NCI-H748 (cell line): Measurements from ENCODE around the gene TCFL5.
"Not testable (repeated sequence)": the region's sequence is repeated elsewhere in the genome, so short reads cannot be mapped to it uniquely, and the experiment has no call there.

Experiments used
- DNase-seq: peaks from one replicate; lab custom pipeline; 2025; ENCODE audit not compliant: unreplicated experiment; lab: John Stamatoyannopoulos, UW

Gene TCFL5

DNA sequence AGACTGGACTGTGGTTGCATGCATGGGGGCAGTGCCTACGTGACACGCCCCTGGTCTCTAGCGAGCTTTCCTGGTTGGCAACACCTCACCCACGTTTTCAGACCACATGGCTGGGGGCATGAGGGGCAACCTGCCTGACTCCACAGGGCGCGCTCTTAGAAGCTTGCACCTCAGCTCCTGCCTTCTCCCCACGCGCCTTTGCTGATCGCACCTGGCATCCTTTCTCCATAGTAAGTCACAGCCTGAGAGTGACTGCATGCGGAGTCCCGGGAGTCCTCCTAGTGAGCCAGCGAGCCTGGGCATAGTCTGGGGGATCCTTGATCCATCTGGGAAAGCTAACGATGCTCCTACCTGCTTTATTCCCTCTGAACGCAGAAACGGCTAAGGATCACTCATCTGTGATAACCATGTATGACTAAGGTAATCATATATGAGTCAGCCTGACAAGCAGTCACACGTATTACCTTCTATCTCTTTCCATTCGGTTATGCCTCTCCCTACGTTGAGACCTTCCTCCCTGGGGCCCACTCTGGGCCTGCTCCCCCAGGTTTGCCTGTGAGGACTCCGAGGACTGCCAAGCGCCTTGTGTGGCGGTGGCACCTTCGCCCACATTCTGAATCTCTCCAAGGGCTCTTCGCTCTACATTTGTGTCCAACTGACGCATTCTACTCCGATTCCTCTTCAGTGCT lies 4.5 kb downstream of the TCFL5 start:
- no peak for DNase-seq

DNA sequence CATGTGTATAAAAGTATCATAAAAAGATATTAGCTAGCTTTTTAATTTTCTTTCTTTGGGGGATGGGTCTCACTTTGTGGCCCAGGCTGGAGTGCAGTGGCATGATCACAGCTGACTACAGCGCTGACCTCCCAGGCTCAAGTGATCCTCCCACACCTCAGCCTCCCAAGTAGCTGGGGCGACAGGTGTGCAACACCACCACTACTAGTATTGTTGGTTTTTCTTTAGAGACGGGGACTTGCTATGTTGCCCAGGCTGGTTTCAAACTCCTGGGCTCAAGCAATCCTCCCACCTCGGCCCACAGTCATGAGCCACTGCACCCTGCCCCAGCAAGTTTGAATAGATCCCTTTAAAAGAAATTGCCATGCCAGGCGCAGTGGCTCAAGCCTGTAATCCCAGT lies 6.5 kb downstream of the TCFL5 start:
- DNase-seq = no peak

DNA sequence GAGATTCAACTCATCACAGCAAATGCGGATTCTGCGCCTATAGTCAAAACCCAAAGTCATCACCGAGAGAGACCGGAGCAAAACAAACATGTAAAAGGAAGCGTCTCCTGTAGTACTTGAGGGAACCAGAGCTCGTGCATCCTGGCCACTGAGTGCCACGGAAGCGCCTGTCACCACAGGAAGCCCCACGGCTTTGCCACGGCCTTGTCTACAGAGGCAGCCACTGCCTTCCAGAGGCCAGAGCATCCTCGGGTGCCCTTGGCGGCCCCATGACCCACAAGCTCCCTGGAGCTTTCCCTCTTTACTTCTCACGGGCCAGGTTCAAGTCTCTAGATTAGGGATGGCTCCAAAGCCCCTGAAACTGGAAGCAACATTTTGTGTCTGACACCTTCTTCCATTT lies 7.5 kb downstream of the TCFL5 start:
- no peak for DNase-seq

DNA sequence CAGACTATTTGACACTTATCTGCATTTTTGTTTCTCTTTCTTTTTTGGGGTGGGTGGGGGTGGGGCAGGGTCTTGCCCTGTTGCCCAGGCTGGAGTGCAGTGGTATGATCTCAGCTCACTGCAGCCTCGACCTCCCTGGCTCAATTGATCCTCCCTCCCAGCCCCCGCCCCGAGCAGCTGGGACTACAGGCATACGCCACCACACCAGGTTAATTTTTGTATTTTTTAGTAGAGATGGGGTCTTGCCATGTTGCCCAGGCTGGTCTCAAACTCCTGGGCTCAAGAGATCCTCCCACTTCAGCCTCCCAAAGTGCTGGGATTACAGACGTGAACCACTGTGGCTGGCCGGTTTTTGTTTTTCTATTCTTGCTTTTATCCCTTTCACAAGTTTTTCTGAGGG lies 8.3 kb downstream of the TCFL5 start:
- not testable (repeated sequence) for DNase-seq

DNA sequence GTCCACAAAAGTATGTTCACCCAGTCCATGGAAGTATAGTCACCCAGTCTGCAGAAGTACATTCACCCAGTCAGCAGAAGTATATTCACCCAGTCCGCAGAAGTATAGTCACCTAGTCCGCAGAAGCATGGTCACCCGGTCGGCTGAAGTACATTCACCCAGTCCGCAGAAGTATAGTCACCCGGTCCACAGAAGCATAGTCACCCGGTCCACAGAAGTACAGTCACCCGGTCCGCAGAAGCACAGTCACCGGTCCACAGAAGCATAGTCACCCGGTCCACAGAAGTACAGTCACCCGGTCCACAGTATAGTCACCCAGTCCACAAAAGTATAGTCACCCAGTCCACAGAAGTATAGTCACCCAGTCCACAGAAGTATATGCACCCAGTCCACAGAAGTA lies 8.8 kb downstream of the TCFL5 start:
- DNase-seq = no peak

DNA sequence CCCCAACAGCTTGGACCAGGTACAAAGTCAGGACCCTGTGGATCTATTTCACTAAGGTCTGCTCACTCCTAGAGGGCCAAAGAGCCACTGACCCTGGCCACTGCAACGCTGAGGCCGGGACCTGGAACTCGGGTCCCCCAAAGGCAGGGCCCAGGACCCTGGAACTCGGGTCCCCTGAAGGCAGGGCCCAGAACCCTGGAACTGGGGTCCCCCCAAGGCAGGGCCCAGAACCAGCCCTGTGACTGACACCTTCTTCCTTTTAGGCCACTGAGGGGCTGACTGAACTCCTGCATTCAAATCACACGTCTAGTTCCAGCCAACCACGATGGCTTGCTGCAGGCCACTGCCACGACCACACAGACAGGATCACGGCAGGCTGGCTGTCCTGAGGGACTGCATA lies 9.4 kb downstream of the TCFL5 start:
- DNase-seq = no peak

DNA sequence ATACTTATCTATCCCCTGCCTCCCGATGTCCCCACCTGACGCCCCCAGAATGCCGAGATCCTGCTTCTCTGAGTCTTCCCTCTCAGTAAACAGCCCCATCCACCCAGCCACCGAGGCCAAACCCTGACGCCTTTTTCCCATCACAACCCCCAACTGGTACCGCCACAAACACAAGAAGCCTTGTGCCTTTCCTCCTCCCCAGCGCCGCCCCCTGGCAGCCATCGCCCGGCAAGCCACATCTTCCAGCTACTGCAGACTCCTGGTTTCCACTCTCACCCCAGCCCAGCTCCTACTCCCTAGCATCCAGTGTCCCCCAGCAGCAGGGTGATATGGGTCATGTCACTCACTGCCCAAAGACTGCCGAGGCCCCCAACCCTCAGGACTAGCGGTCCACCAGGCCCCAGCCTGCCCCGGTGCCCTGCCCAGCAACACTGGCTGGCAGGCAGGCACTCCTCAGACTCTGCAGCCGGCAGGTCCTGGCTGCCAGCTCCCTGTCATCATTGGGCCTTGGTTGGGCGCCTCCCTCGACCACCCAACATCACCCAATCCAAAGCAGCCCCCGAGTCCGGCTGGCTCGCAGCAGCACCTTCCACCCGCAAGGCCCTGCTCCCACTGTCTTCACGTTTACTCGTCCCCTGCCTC lies 11.2 kb downstream of the TCFL5 start:
- no peak for DNase-seq

DNA sequence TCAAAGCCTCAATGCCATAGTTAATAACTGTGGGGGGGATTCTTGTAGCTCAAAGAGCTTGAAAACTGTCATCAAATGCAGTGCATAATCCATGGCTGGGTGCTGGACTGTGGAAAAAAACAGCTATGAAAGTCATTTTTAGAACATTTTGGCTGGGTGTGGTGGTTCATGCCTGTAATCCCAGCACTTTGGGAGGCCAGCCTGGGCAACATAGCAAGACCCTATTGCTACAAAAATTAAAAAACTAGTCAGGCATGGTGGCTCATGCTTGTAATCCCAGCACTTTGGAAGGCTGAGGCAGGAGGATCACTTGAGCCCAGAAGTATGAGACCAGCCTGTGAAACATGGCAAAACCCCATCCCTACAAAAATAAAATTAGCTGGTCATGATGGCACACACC lies 12.2 kb downstream of the TCFL5 start:
- no peak for DNase-seq

DNA sequence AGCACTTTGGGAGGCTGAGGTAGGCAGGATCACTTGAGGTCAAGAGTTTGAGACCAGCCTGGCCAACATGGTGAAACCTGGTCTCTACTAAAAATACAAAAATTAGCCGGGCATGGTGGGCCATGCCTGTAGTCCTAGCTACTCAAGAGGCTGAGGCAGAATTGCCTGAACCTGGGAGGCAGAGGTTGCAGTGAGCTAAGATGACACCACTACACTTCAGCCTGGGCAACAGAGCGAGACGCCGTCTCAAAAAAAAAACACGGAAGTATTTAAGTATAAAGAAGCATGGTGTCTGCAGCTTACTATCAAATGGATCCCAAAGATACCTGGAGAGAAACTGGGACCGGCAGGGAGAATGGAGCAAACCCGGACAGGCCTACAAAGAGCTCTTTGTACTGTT lies 12.7 kb downstream of the TCFL5 start:
- not testable (repeated sequence) for DNase-seq

DNA sequence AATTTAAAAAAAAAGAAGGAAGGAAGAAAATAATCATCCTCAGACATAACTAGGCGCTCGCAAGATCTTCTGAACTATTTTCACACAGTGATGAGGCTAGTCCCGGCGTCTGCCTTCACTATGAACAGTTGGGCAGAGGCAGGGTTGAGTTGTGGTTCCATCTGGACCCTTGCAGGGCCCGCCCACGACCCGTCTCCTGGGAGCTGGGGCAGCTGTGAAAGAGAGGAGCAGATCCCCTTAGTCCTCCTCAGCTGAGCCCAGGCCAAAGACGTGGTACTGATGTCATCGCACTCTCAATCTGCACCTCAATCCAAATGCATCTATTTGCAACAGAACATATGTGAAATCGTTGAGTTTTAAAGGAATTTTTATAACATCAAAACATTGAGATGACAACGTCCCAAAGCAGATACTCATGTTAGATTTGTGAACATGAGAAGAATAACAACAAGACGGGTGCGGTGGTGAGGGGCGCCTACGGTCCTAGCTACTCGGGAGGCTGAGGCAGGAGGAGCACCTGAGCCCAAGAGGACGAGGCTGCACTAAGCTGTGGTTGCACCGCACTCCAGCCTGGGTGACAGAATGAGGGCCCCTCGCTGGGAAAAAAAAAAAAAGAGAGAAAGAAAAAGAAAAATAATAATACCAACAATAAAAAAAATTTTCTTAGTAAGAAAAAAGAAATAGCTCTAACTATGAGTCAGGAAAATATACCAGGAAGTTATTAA lies 15.3 kb downstream of the TCFL5 start:
- no peak for DNase-seq

DNA sequence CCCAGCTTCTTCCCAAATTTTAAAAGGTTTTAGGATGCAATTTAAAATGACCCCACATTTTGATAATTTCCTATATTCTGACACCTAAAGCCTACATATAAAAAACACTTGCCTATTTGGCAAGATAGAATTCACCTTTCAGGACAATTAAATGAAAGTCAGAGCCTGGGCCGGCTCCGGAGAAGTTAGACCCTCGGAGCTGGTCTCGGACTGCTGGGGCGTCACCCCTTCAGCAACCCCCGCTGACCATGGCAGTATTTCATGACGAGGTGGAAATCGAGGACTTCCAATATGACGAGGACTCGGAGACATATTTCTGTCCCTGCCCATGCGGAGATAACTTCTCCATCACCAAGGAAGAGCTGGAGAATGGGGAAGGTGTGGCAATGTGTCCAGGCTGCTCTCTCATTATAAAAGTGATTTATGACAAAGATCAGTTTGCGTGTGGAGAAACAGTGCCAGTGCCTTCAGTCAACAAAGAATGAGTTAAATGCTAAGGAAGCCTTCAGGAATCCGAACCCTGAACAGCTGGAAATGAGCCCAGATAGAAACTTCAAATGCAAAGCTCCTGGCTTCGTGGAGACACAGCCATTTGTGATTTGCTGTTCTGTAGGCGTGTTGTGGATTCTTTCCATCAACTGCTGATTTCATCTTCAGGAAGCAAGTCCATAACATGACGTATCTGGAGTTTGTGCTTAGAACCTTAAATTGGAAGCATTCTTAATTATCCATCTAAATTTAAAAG lies 16.0 kb downstream of the TCFL5 start:
- DNase-seq = no peak

DNA sequence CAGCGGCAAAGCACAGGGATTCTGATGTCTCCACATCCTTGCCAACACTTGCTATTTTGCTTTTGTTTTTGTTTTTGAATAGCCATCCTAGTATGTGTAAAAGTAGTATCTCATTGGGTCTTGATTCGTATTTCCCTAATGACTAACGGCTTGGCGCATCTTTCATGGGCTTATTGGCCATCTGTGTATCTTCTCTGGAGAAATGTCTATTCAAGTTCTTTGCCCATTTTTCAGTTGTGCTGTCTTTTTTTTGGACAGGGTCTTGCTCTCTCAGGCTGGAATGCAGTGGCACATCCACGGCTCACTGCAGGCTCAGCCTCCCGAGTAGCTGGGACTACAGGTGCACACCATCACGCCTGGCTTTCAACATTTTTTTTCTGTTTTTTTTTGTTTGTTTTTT lies 17.4 kb downstream of the TCFL5 start:
- DNase-seq = no peak

DNA sequence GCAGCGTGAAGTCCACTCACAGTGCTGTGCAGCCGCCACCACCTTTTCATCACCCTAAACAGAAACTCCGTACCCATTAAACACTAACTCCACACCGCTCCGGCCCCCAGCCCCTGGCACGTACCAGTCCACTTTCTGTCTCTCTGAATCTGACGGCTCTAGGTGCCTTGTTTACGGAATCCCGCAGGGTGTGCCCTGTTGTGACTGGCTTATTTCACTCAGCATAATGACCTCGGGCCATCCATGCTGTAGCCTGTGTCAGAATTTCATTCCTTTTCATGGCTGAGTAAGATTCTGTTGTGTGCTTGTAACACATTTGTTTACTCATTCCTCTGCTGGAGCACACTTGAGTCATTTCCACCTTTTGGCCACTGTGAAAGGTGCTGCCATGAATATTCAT lies 18.0 kb downstream of the TCFL5 start:
- no peak for DNase-seq

DNA sequence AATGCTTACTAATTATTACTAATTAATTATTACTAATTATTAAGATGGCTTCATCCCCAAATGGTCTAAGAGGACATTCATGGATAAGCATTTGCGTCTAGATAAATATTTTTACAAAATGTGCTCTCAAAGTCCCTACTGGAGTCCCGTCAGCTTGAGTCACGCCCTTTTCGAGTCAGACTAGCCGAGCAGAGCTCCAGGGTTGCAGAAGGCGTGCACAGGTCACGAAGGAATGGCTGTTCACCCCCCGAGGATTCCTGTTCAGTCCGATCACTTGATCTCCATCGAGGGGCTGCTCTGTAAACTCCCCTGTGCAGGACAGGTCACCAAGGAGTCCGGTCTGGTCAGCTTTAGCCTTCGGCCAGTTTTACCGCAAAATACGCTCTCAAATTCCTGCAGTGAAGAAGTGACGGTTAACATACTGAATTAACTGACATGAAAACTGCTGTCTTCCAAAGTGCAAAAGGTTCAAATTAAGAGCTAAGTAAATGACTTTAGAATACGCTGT lies 19.9 kb downstream of the TCFL5 start:
- DNase-seq = no peak

DNA sequence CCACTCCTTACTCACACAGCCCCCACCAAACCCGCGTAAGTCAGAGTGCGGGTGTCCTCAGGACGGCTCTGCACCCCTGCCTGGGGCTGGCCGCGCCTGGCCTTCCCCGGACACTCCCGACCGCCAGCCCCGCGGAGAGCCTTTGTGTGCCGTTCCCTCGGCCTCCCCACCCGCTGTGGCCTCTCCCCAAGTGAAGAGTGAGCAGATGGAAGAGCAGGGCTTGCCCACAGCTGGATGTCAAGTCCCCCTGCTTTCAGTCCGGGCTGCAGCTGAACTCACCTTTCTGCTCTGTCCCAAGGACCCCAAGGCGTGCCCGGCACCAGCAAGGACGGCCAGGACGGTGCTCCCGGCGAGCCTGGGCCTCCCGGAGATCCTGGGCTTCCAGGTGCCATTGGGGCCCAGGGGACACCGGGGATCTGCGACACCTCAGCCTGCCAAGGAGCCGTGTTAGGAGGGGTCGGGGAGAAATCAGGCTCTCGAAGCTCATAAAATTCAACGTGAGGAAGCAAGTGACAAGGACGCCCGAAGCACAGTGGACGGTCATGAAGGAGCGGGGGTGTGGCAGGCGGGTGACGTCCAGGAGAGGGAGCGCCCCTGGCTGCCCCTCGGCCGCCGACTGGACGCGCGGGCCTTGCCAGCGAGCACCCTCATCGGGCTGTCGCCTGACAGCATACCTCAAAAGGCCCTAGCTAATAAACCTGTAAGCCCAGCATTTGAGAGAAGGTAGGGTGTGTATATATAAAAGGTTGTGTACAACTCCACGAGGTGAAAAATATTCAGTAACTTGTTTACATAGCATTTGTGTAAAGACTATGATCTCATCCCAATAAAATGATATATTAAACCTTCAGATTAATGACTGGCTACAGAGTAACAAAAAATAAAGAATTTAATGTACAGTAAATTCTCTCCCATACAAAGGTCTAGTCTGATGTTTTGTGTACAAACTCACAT lies 21.1 kb downstream of the TCFL5 start:
- DNase-seq = no peak

DNA sequence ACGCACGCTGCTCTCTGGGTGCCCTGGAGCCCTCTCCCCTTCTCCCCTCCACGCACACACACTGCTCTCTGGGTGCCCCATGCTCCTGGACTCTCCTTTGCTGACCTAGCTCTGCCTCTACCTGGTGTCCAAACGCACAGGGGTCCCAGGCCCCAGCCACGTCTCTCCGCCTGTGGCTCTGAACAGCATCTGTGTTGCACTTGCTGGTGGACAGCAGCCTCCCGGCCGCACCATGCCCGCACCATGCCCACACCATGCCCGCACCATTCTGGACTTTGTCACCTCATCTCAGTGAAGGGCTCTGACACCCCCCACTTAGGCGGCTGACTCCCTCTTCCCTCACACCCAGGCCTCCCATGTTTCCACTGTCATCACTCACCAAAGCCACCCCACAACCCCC lies 21.8 kb downstream of the TCFL5 start:
- no peak for DNase-seq

DNA sequence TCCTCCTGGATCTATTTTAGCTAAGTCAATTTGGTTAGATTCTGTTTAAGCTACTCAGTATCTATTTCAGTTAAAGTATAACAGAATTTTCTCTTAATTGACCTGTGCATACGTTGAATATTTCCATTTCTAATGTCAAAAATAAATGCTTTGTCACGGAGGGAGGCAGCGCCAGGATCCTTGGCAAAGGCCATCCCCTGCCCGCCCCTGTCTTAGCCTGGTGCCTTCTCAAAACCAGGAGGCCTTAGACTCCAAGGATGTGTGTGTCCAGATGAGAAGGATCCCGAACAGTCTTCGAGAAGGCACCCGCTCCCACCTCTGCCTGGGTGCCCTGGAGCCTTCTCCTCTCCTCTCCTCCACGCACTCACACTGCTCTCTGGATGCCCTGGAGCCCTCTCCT lies 22.4 kb downstream of the TCFL5 start:
- no peak for DNase-seq

DNA sequence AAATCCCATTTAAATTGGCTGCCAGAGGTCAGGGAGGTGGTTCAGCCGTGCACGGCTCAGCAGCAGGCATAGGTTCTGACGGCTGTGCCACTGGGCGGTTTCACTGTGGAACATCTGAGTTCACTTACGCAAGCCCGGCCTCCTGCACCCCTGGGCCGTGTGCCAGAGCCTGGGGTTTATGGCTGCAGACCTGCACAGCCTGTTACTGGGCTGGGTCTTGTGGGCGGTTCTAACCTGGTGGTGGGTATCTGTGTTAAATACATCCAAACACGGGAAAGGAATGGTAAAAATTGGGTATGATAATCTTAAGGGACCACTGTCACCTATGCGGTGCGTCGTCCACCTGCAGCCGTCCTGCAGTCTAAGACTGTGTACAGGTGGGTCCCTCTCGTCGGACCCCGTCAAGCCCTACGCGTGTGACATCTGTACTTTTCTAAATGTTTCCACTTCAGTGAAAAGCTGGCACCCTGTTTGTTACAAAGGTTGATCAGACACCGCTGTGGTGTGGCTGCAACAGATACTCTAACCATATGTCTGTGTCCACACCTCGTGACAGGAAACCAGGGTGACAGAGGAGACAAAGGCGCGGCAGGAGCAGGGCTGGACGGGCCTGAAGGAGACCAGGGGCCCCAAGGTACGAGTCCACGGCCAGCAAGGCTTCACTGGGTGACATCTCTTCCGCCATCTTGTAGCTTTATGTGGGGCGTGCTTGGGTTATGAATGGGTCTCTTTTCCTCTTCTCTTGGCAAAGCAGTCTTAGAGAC lies 23.3 kb downstream of the TCFL5 start:
- DNase-seq = no peak

DNA sequence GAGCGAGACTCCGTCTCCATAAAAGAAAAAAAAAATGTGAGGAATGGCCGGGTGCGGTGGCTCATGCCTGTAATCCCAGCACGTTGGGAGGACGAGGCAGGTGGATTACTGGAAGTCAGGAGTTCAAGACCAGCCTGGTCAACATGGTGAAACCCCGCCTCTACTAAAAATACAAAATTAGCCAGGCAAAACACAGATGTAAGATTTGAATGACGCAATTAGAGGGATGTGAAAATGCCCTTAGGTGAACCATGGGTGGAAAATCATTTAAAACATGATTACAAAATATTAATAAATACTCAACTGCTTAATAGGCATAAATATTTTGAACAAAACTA lies 23.9 kb downstream of the TCFL5 start:
- no peak for DNase-seq

DNA sequence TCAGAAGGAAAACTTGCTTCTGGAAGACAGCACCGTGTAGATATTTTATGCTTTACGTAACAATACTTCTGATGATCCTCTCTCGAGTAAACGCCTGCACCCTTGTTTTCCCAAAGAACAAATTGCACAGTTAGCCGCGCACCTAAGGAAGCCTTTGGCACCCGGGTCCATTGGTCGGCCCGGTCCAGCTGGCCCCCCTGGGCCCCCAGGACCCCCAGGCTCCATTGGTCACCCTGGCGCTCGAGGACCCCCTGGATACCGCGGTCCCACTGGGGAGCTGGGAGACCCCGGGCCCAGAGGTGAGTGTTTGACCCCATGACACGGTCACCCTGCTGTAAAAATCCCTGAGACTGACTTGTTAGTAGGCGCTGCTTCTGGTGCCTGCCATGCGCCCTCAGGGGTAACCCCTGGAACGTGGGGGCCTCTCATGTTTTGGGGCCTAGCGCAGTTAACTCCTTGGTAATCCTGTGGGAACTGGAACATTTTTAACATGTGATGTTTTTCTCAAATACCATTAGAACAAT lies 24.6 kb downstream of the TCFL5 start:
- no peak for DNase-seq
